Brain microvascular endothelial cell (primary cell): Measurements from ENCODE around the gene KERA.

Experiments used
- DNase-seq: peaks from one replicate; pipeline ENCODE4 v3.0.0-alpha.2; 2020
- H3K27ac ChIP-seq: fragments of 250-450 bp; sonication (Bioruptor Pico); 2 replicates; pipeline ENCODE4 v1.5.1; 2020; ENCODE audit warnings: mild to moderate bottlenecking, moderate library complexity
- H3K27me3 ChIP-seq: fragments of 250-450 bp; sonication (Bioruptor Pico); replicated peaks from 2 replicates; pipeline ENCODE4 v1.5.1; 2020; ENCODE audit warnings: mild to moderate bottlenecking
- H3K36me3 ChIP-seq: fragments of 250-450 bp; sonication (Bioruptor Pico); replicated peaks from 2 replicates; pipeline ENCODE4 v1.5.1; 2020; ENCODE audit warnings: mild to moderate bottlenecking
- H3K4me3 ChIP-seq: 2 replicates; pipeline ENCODE4 v1.5.1; 2011; ENCODE audit warnings: low read depth, mild to moderate bottlenecking, control low read depth, low read length, moderate library complexity
- in situ Hi-C: cut with HindIII; loops from 2 replicates; pipeline ENCODE4 v1.10.0; 2017; ENCODE audit warnings: low sequenced_read_pairs, low pct_ligation_motif_present
- TF ChIP-seq, protein P1 (sequence below): IDR thresholded peaks from 2 replicates; pipeline ENCODE4 v1.5.1; 2011; ENCODE audit warnings: low read depth, mild to moderate bottlenecking, moderate library complexity, low read length, control low read depth, inconsistent platforms; ENCODE audit errors: missing control alignments

KERA gene

GRCh38 chr12:91057368-91058165, at the start of gene KERA:
TSS of gene KERA (minus strand) at chr12:91058024. CDS start at chr12:91056281, 1,743 bp downstream.
- Histone ChIP-seq H3K27ac (no peak within 1 kb of the TSS), H3K27me3 (no peaks in the 10 kb centered on the region), H3K36me3 (no peaks in the 10 kb centered on the region), H3K4me3 (no peak within 1 kb of the TSS)
- TF ChIP-seq, protein P1, sequence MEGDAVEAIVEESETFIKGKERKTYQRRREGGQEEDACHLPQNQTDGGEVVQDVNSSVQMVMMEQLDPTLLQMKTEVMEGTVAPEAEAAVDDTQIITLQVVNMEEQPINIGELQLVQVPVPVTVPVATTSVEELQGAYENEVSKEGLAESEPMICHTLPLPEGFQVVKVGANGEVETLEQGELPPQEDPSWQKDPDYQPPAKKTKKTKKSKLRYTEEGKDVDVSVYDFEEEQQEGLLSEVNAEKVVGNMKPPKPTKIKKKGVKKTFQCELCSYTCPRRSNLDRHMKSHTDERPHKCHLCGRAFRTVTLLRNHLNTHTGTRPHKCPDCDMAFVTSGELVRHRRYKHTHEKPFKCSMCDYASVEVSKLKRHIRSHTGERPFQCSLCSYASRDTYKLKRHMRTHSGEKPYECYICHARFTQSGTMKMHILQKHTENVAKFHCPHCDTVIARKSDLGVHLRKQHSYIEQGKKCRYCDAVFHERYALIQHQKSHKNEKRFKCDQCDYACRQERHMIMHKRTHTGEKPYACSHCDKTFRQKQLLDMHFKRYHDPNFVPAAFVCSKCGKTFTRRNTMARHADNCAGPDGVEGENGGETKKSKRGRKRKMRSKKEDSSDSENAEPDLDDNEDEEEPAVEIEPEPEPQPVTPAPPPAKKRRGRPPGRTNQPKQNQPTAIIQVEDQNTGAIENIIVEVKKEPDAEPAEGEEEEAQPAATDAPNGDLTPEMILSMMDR, result no peak
- in situ Hi-C loops, result no loop called here
- DNase-seq, result no peak

DNA sequence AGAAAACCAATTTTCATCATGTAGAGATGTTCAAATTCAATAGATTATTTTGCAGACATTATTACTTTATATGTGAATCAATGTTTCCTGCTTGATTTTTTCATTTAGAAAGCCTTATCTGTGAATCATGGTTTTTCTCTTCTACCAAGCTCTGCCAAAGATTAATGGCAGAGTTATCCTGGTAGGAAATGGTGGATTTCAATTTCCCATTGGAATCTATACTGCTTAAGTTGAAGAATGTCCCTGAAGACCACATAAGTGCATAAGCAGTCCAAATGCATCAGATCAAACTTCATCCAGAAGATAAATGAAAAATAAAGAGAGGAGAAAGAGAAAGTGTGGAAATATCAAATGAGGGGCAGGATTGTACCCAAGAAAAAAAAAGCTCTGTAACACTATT, 48.5 kb upstream of the KERA start:
- Histone ChIP-seq H3K4me3 (no peak overlapping the region), H3K27ac (no peak overlapping the region), H3K36me3 (no peaks in the 10 kb centered on the region), H3K27me3 (no peaks in the 10 kb centered on the region)
- no peak for DNase-seq
- in situ Hi-C loops, result no loop called here
- TF ChIP-seq, protein P1, result no peak

DNA sequence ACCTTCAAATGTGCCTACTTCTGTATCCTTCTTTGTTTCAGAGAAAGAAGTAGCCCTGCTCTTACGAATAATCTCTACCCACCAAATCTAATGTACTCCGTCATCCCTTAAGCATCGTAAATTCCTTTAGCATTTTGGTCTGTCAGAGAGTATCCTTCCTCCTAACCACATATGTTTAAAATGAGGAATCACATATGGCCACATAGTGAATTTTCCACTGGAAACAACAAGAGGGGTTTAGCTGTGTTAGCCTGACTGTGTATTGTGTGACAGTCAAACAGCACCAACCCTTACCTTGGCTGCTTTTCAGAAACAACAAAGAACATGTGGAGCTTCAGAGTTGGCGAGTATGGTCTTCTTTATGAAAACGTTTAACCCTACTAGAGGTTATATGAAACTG, 48.0 kb upstream of the KERA start:
- H3K36me3 ChIP-seq, result no peaks in the 10 kb centered on the region
- TF ChIP-seq, protein P1, result no peak
- no peak overlapping the region for H3K4me3 ChIP-seq
- in situ Hi-C loops, result no loop called here
- no peak overlapping the region for H3K27ac ChIP-seq
- H3K27me3 ChIP-seq, result no peaks in the 10 kb centered on the region
- no peak for DNase-seq

DNA sequence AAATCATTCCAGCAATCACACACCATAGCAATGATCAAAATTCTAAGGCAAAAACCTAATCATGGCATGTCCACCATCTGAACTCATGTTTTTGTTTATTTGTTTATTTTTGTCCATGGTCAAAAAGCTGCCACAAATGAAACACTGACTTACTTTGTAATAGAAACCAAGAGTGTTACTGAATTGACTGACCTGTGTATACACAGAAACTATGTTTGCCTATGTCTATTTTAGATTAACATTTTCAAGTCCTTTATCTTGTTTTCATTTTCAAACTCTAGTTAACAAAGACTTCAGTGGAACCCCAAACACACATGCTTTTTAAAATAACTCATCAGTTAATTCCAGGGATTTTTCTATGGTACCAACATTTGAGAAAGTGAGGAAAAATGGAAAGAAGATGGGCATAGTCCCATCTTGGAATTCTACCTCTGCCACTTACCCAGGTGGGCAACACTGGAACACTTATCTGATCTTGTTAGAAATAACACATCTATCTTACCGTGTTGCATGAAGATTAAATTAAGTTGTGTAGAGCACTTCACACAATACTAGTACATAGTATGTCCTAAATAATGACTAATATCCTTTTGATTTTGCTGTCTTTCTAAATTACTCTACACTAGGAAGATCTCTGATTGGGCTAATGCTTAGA, 47.1 kb upstream of the KERA start:
- no peaks in the 10 kb centered on the region for H3K27me3 ChIP-seq
- no peak overlapping the region for H3K27ac ChIP-seq
- H3K36me3 ChIP-seq, result no peaks in the 10 kb centered on the region
- H3K4me3 ChIP-seq, result no peak overlapping the region
- in situ Hi-C loops, result no loop called here
- TF ChIP-seq, protein P1, result no peak
- DNase-seq, result no peak

GRCh38 chr12:91103624-91104023, 45.8 kb upstream of the KERA start:
- H3K27me3 ChIP-seq, result no peaks in the 10 kb centered on the region
- no peaks in the 10 kb centered on the region for H3K36me3 ChIP-seq
- no peak for DNase-seq
- in situ Hi-C loops, result no loop called here
- no peak overlapping the region for H3K4me3 ChIP-seq
- no peak overlapping the region for H3K27ac ChIP-seq
- TF ChIP-seq, protein P1, result no peak
